NCI-H69 (cell line): Measurements from ENCODE around the gene ZFP14.
"Not testable (repeated sequence)": the region's sequence is repeated elsewhere in the genome, so short reads cannot be mapped to it uniquely, and the experiment has no call there.

Source experiments
- DNase-seq: peaks from one replicate; lab custom pipeline; 2025; lab: John Stamatoyannopoulos, UW

The ZFP14 gene

DNA sequence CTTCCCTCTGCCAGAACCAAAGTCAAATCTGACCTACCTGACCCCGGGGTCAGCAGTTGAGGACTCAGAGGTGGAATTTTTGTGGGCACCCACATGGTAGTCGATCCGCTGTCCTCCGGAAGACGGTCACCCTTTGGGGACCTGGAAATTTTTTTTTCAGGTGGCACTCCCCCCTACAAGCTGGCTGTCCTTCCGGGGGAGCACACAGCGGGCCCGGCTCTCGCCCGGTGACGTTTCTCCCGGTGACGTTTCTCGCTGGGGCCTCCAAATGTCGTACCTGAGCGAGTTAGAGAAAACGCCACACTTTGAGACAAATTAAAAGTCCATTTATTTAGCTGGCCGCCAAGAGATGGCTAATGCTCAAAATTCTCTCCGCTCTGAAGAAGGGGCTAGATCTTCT lies 48.8 kb downstream of the ZFP14 start:
- DNase-seq, result no peak

DNA sequence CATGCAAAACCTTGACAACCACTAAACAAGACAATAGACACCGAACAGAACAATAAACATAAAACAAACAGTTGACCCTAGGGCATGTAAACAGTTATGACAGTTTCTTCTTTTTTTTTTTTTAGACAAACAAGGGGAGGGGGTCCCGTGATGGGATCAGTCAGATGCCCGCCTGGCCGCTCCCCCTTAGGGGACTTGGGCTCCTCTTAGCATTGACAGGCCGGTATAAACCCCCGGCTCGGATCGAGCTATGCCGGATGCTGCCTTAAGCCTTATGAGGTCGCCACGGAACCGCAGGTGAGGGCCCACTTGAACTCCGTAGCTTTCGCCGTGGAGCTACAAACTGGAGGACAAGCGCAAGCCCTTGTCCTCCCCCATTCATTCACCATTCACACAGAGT lies 49.5 kb downstream of the ZFP14 start:
- DNase-seq, result not testable (repeated sequence)

- peak; percentile 5 for DNase-seq
These were observed 52.4 kb downstream of the ZFP14 start for GRCh38 chr19:36326649-36327048.

- DNase-seq, result not testable (repeated sequence)
These were observed 63.8 kb downstream of the ZFP14 start for GRCh38 chr19:36315164-36315563.

- DNase-seq, result not testable (repeated sequence)
These were observed 64.9 kb downstream of the ZFP14 start for GRCh38 chr19:36314053-36314452.

DNA sequence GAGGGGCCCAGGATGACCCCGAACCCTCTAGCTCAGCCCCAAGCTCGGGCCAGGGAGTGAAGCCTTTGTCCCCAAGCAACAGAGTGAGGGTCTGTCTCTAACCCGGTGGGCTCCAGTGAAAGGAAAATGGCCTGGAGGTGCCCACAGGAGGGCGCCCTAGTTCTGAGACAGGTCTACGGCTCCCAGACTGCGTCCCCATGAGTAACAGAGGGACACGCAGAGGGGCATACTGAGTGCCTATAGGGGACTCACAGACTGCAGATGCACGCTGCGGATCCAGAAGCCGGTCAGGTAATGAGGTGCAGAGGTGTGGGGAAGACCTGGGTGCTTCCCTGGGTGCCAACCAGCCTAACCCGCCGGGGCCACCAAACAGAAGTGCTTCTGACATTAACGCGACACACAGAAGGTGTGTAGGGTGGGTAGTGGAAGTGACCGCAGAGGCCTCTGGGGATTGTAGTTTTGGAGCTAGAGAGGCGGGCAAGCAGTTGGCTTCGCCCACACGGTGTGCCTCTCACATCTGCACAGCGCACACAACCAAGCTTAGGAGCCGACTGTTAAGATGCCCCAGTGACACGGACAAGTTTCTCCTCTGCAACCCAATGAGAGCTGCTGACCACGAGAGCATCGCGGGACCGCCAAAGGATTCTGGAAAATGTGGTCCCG lies 67.8 kb downstream of the ZFP14 start:
- DNase-seq, result not testable (repeated sequence)

DNA sequence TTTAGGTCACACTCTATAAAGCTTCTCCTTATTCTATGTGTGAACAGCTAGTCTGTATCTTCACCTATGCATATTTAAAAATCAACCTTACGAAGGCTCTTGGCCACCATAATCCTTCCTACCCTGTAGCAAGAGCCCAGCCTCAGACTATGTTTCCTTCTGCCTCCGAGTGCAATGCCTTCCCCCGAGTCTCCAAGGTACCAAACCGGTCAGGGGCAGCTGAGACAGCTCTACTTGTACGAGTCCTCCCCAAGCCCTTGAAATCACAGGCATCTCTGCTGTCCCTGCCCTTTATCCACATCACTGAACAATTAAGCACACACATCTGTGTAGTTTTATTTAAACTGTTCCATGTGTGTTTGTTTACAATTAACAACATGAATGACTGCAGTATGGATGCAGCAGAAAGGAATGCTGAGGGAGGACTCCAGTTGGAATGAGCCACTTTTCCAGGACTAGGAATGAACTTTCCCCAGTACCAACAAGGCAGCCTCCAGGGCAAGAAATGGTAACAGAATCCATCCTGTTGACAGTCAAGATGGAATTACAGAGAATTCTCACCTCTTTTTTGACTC lies 68.5 kb downstream of the ZFP14 start:
- DNase-seq, result not testable (repeated sequence)

DNA sequence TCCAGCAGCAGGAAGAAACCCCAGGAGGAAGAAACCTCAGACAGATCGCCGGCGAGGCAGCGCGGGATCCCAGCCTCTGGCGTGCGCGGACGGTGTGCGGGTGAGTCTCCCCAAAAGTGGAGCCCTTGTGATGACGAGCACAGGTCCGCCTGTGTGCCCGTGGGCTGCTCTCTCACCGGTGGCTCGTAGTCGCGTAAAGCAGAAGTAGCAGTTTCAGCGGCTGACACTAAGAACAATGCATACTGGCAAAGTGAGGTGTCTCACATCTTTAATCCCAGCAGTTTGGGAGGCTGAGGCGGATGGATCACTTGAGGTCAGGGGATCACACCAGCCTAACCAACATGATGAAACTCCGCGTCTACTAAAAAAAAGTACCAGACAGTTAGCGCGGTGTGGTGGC lies 69.2 kb downstream of the ZFP14 start:
- not testable (repeated sequence) for DNase-seq

DNA sequence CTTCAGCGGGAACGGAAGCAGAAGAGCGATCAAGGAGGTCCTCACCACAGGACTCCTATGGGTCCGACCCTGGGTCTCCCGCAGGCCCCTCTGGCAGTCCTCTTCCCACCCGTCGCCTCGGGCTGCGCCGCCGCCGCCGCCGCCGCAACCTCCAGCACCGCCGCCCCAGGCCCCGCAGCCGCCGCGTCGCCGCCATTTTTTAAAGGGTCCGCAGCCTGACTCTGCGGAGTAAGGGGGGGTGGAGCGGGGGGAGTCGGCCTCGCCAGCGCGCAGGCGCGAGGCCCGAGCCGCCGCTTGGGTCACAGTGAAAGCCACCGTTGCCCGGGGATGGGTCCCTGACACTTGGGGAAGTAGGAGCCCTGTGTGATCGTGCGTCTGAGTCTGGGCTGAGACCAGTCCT lies 69.7 kb downstream of the ZFP14 start:
- not testable (repeated sequence) for DNase-seq

GRCh38 chr19:36292317-36292716 lies 86.7 kb downstream of the ZFP14 start:
- not testable (repeated sequence) for DNase-seq
